PC-3 (cell line): ENCODE measurements around the gene TTLL1. TPM values are rescaled to one million over a fixed set of nuclear protein-coding genes. Genes with fewer than 3 reads are reported as not detected.

Source experiments
- ATAC-seq: fragments of 200-7000 bp; cut with Tn5 transposase; 2 replicates; pipeline ENCODE4 v1.9.1; 2020; ENCODE audit warnings: mild to moderate bottlenecking, moderate library complexity
- BruUV-seq: library from RNA; stranded (reverse); fragments of 400-500 nt; replicated peaks from 2 replicates; lab custom pipeline; 2021; lab: Mats Ljungman, UMichigan
- CTCF ChIA-PET: fragments of 300-600 bp; sonication (Branson Sonifier 250); formaldehyde crosslinking; loops from one replicate; lab custom pipeline; 2022; ENCODE audit warnings: antibody characterized with exemption; lab: Charles Lee
- POLR2A ChIA-PET: fragments of 300-600 bp; sonication (Branson Sonifier 250); formaldehyde crosslinking; loops from one replicate; lab custom pipeline; 2022; ENCODE audit warnings: antibody characterized with exemption; ENCODE audit not compliant: unreplicated experiment; lab: Charles Lee
- DNase-seq: peaks from one replicate; pipeline ENCODE4 v3.0.0-alpha.2; 2015
- H2AFZ ChIP-seq: fragments of 300-600 bp; sonication (generic); 2 replicates; pipeline ENCODE4 v1.6.0; 2016; ENCODE audit warnings: antibody characterized with exemption, low read length
- H3F3A ChIP-seq: fragments of 300-600 bp; sonication (generic); one replicate; pipeline ENCODE4 v1.6.0; 2017; ENCODE audit warnings: antibody characterized with exemption, low read length, control low read depth, mild to moderate bottlenecking; ENCODE audit not compliant: unreplicated experiment
- H3K27ac ChIP-seq: fragments of 300-600 bp; sonication (generic); 2 replicates; pipeline ENCODE4 v1.5.1; 2016; ENCODE audit warnings: mild to moderate bottlenecking, low read length
- H3K27me3 ChIP-seq: fragments of 300-600 bp; sonication (generic); 2 replicates; pipeline ENCODE4 v1.6.1; 2016; ENCODE audit warnings: low read length, mixed read lengths
- H3K36me3 ChIP-seq: fragments of 300-600 bp; sonication (generic); 2 replicates; pipeline ENCODE4 v1.6.1; 2016; ENCODE audit warnings: low read depth, mixed run types, low read length, mixed read lengths
- H3K4me1 ChIP-seq: fragments of 300-600 bp; sonication (generic); 2 replicates; pipeline ENCODE4 v1.5.1; 2016; ENCODE audit warnings: low read length; ENCODE audit not compliant: insufficient read depth
- H3K4me2 ChIP-seq: fragments of 300-600 bp; sonication (generic); 2 replicates; pipeline ENCODE4 v1.6.0; 2016; ENCODE audit warnings: low read length
- H3K4me3 ChIP-seq: fragments of 300-600 bp; sonication (generic); 2 replicates; pipeline ENCODE4 v1.5.1; 2016; ENCODE audit warnings: mild to moderate bottlenecking, low read length, mixed read lengths
- H3K79me2 ChIP-seq: fragments of 300-600 bp; sonication (generic); 2 replicates; pipeline ENCODE4 v1.6.1; 2017; ENCODE audit warnings: low read length, mixed read lengths
- H3K9ac ChIP-seq: fragments of 300-600 bp; sonication (generic); 2 replicates; pipeline ENCODE4 v1.6.0; 2016; ENCODE audit warnings: mild to moderate bottlenecking, low read length
- H3K9me2 ChIP-seq: fragments of 300-600 bp; sonication (generic); replicated peaks from 2 replicates; pipeline ENCODE4 v1.6.1; 2016; ENCODE audit warnings: mixed run types, low read length, mixed read lengths
- H3K9me3 ChIP-seq: fragments of 300-600 bp; sonication (generic); 2 replicates; pipeline ENCODE4 v1.6.1; 2016; ENCODE audit warnings: low read length, mixed read lengths
- H4K20me1 ChIP-seq: fragments of 300-600 bp; sonication (generic); 2 replicates; pipeline ENCODE4 v1.6.1; 2016; ENCODE audit warnings: low read length, mixed read lengths
- CTCF ChIP-seq: fragments of 300-600 bp; sonication (generic); conservative IDR thresholded peaks from 2 replicates; pipeline ENCODE4 v1.5.1; 2017; ENCODE audit warnings: antibody characterized with exemption, low read depth, mild to moderate bottlenecking, low read length
- EZH2 ChIP-seq: fragments of 300-600 bp; sonication (generic); IDR thresholded peaks from one replicate; pipeline ENCODE4 v1.6.1; 2017; ENCODE audit warnings: antibody characterized with exemption, mild to moderate bottlenecking, low read length; ENCODE audit not compliant: unreplicated experiment
- EZH2phosphoT487 ChIP-seq: fragments of 300-600 bp; sonication (generic); IDR thresholded peaks from 2 replicates; pipeline ENCODE4 v1.6.1; 2018; ENCODE audit warnings: mild to moderate bottlenecking, antibody characterized with exemption, low read length, borderline replicate concordance
- intact Hi-C: fragments of 100-400 bp; cut with micrococcal nuclease; formaldehyde crosslinking; loops from 2 replicates; pipeline ENCODE4 v1.9.0; 2023
- total RNA-seq: library from RNA; depleted of rRNA; stranded (reverse); fragments of >200 nt; gene quantifications from 2 replicates; pipeline ENCODE4 v1.2.3, GENCODE V29; 2014

TTLL1 gene
- total RNA-seq, 1 experiment from 2014 or later, result 0.77 TPM

- no TSS peak for BruUV-seq
- H3K9me2 ChIP-seq, result no peaks in the 10 kb centered on the region
- no peak overlapping the region for H2AFZ ChIP-seq
- H3K27ac ChIP-seq, result no peak overlapping the region
- H3K4me2 ChIP-seq, result no peak overlapping the region
- TF ChIP-seq EZH2 (no peak), CTCF (no peak), EZH2phosphoT487 (no peak)
- no peaks in the 10 kb centered on the region for H3F3A ChIP-seq
- no peaks in the 10 kb centered on the region for H3K27me3 ChIP-seq
- DNase-seq, result no peak
- H3K36me3 ChIP-seq, result no peaks in the 10 kb centered on the region
- no peaks in the 10 kb centered on the region for H4K20me1 ChIP-seq
- no peaks in the 10 kb centered on the region for H3K79me2 ChIP-seq
- ATAC-seq, result no peak
- H3K4me3 ChIP-seq, result no peak overlapping the region
- no peak overlapping the region for H3K9ac ChIP-seq
- intact Hi-C loops, result loop anchor here (10.0 kb wide), 1 partner anchor 232 kb away; no protein-coding TSS in a partner anchor
- H3K4me1 ChIP-seq, result peaks cover 9% of the 10 kb centered on the region
- no peaks in the 10 kb centered on the region for H3K9me3 ChIP-seq
- ChIA-PET CTCF (no interaction called here), POLR2A (no interaction called here)
Measured at GRCh38 chr22:43096420-43096819, 7.2 kb upstream of the TTLL1 start.

- intact Hi-C loops, result loop anchor here (10.0 kb wide), 1 partner anchor 230 kb away; no protein-coding TSS in a partner anchor
- ATAC-seq, result no peak
- no peak overlapping the region for H2AFZ ChIP-seq
Measured at GRCh38 chr22:43094551-43094950, 5.4 kb upstream of the TTLL1 start.

More at GRCh38 chr22:43094551-43094950, 5.4 kb upstream of the TTLL1 start:
- DNase-seq, result no peak
- CTCF ChIA-PET, result interaction anchor here (0.6 kb wide), 1 partner anchor 340 kb away, joined by 3 read pairs; no protein-coding TSS in a partner anchor
- Histone ChIP-seq H3K4me3 (no peak overlapping the region), H3K9ac (no peak overlapping the region), H4K20me1 (no peaks in the 10 kb centered on the region), H3K79me2 (no peaks in the 10 kb centered on the region), H3K4me2 (0 out of 2 replicates have a peak overlapping the region, but pooled peaks have one; percentile 38), H3K27me3 (no peaks in the 10 kb centered on the region), H3F3A (no peaks in the 10 kb centered on the region), H3K4me1 (peaks cover 9% of the 10 kb centered on the region), H3K27ac (peak overlapping the region; percentile 57), H3K9me2 (no peaks in the 10 kb centered on the region), H3K9me3 (no peaks in the 10 kb centered on the region), H3K36me3 (no peaks in the 10 kb centered on the region)
- BruUV-seq, result no TSS peak
- POLR2A ChIA-PET, result interaction anchor here (0.6 kb wide), 1 partner anchor 33 kb away, joined by 5 read pairs; no protein-coding TSS in a partner anchor
- TF ChIP-seq CTCF (no peak), EZH2phosphoT487 (no peak)
